Neural cell (in vitro differentiated cells): ENCODE measurements around the gene CACNA1I. TPM values are rescaled to one million over a fixed set of nuclear protein-coding genes. Genes with fewer than 3 reads are reported as not detected.

Experiments used
- H2AFZ ChIP-seq: fragments of 200-600, 300-800 bp; sonication (generic), shearing (Covaris generic); 2 replicates; pipeline ENCODE4 v1.6.0; 2014; ENCODE audit warnings: low read depth, mild to moderate bottlenecking, antibody characterized with exemption, low read length, moderate library complexity
- H3F3A ChIP-seq: fragments of 200-600 bp; shearing (Covaris generic); 2 replicates; pipeline ENCODE4 v1.6.1; 2016; ENCODE audit warnings: mild to moderate bottlenecking, moderate library complexity, mixed read lengths, antibody characterized with exemption, low read length; ENCODE audit not compliant: insufficient read depth, poor library complexity, severe bottlenecking
- H3K27ac ChIP-seq: fragments of 200-600, 300-800 bp; sonication (generic), shearing (Covaris generic); 2 replicates; pipeline ENCODE4 v1.5.1; 2014; ENCODE audit warnings: mild to moderate bottlenecking, low read length, moderate library complexity
- H3K27me3 ChIP-seq: fragments of 300-800, 200-600 bp; sonication (generic), shearing (Covaris generic); 2 replicates; pipeline ENCODE4 v1.6.0; 2014; ENCODE audit warnings: mild to moderate bottlenecking, low read depth, low read length, moderate library complexity; ENCODE audit not compliant: insufficient read depth
- H3K36me3 ChIP-seq: fragments of 300-800, 200-600 bp; sonication (generic), shearing (Covaris generic); 2 replicates; pipeline ENCODE4 v1.5.1; 2014; ENCODE audit warnings: mild to moderate bottlenecking, antibody characterized with exemption, low read length, moderate library complexity; ENCODE audit not compliant: insufficient read depth
- H3K4me2 ChIP-seq: fragments of 300-800, 200-600 bp; sonication (generic), shearing (Covaris generic); 2 replicates; pipeline ENCODE4 v1.6.0; 2014; ENCODE audit warnings: mild to moderate bottlenecking, low read length
- H3K4me3 ChIP-seq: fragments of 300-800, 200-600 bp; sonication (generic), shearing (Covaris generic); 2 replicates; pipeline ENCODE4 v1.5.1; 2014; ENCODE audit warnings: mild to moderate bottlenecking, low read length, moderate library complexity
- H3K79me2 ChIP-seq: fragments of 200-600 bp; shearing (Covaris generic); replicated peaks from 2 replicates; pipeline ENCODE4 v1.6.0; 2014; ENCODE audit warnings: mild to moderate bottlenecking, low read length, moderate library complexity; ENCODE audit not compliant: insufficient read depth
- H3K9ac ChIP-seq: fragments of 300-800, 200-600 bp; sonication (generic), shearing (Covaris generic); 2 replicates; pipeline ENCODE4 v1.6.1; 2016; ENCODE audit warnings: mild to moderate bottlenecking, low read length, mixed read lengths
- H3K9me2 ChIP-seq: fragments of 200-600 bp; shearing (Covaris generic); 2 replicates; pipeline ENCODE4 v1.6.1; 2016; ENCODE audit warnings: mild to moderate bottlenecking, low read length, mixed read lengths; ENCODE audit not compliant: insufficient read depth
- H3K9me3 ChIP-seq: fragments of 200-600, 300-800 bp; sonication (generic), shearing (Covaris generic); 2 replicates; pipeline ENCODE4 v1.6.1; 2016; ENCODE audit warnings: mild to moderate bottlenecking, mixed run types, low read length, moderate library complexity, mixed read lengths
- H4K20me1 ChIP-seq: fragments of 200-600 bp; shearing (Covaris generic); 2 replicates; pipeline ENCODE4 v1.6.1; 2016; ENCODE audit warnings: mild to moderate bottlenecking, mixed run types; ENCODE audit not compliant: insufficient read depth
- CTCF ChIP-seq: fragments of 450-650 bp; IDR thresholded peaks from 2 replicates; pipeline ENCODE4 v1.5.1; 2014; ENCODE audit warnings: antibody characterized with exemption, mild to moderate bottlenecking, moderate library complexity; ENCODE audit not compliant: poor library complexity, severe bottlenecking
- EP300 ChIP-seq: fragments of 450-650 bp; conservative IDR thresholded peaks from 2 replicates; pipeline ENCODE4 v1.6.1; 2014; ENCODE audit warnings: antibody characterized with exemption, mild to moderate bottlenecking, moderate library complexity; ENCODE audit not compliant: poor library complexity, severe bottlenecking
- EZH2 ChIP-seq: fragments of 200-600, 300-800 bp; shearing (Covaris generic), sonication (generic); IDR thresholded peaks from 2 replicates; pipeline ENCODE4 v1.6.1; 2014; ENCODE audit warnings: antibody characterized with exemption, low read length, borderline replicate concordance, mild to moderate bottlenecking; ENCODE audit not compliant: insufficient read depth, poor library complexity, severe bottlenecking
- MXI1 ChIP-seq: fragments of 450-650 bp; conservative IDR thresholded peaks from 2 replicates; pipeline ENCODE4 v1.6.1; 2014; ENCODE audit warnings: antibody characterized with exemption, mild to moderate bottlenecking; ENCODE audit not compliant: poor library complexity, severe bottlenecking
- POLR2AphosphoS5 ChIP-seq: IDR thresholded peaks from 2 replicates; pipeline ENCODE4 v1.6.1; 2012
- RAD21 ChIP-seq: fragments of 450-650 bp; conservative IDR thresholded peaks from 2 replicates; pipeline ENCODE4 v1.6.1; 2014; ENCODE audit warnings: antibody characterized with exemption, mild to moderate bottlenecking, moderate library complexity
- SMC3 ChIP-seq: fragments of 450-650 bp; conservative IDR thresholded peaks from 2 replicates; pipeline ENCODE4 v1.6.1; 2014; ENCODE audit warnings: antibody characterized with exemption, mild to moderate bottlenecking, moderate library complexity; ENCODE audit not compliant: poor library complexity
- TAF1 ChIP-seq: IDR thresholded peaks from 2 replicates; pipeline ENCODE4 v1.6.1; 2012; ENCODE audit warnings: low read depth
- polyA plus RNA-seq: library from polyadenylated mRNA; depleted of rRNA; stranded (reverse); fragments of >200 nt; gene quantifications from 2 replicates; pipeline ENCODE4 v1.2.3, GENCODE V29; 2014
- TF ChIP-seq, protein P1 (sequence below): IDR thresholded peaks from 2 replicates; pipeline ENCODE4 v1.6.1; 2012; ENCODE audit warnings: borderline replicate concordance

CACNA1I gene
- polyA plus RNA-seq, 1 donor from 2014 or later = 1.9 TPM

DNA sequence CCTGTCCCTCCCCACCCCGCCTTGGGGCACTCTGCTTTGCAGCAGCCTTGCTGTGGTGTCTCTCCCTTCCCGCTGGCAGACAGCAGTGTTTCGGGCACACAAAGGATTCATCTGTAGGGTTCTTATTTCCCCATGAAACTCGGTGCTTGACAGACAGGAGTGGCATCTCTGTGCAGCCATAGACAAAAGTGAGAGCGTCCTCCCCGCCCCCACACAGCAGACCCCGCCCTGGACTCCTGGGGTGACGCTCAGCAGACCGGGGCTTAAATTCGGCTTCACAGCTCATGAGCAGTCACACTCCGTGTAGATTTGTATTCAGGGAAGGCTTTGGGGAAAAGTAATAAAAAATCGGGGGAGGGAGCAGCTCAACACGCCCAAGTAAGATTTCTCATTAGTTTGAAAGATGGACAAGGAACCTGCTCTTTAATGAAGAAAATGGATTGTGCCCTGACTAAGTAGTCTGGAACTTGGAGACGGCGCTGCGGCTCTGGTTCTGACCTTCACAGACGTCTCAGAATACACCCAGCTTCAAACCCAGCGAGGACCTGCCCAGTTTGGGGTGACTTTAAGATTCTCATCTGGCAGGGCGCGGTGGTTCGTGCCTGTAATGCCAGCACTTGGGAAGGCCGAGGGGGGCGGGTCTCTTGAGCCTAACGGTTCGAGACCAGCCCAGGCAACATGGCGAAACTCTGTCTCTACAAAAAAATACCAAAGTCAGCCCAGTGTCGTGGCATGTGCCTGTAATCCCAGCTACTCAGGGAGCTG is 136.0 kb downstream of the CACNA1I start:
- no peak for TF ChIP-seq MXI1
- no peaks in the 10 kb centered on the region for H3F3A ChIP-seq
- no peak overlapping the region for H3K4me3 ChIP-seq
- H3K27me3 ChIP-seq = no peaks in the 10 kb centered on the region
- H3K79me2 ChIP-seq = no peaks in the 10 kb centered on the region
- no peak overlapping the region for H3K27ac ChIP-seq
- no peaks in the 10 kb centered on the region for H3K9me3 ChIP-seq
- H3K9ac ChIP-seq = no peak overlapping the region
- no peaks in the 10 kb centered on the region for H4K20me1 ChIP-seq
- no peak overlapping the region for H3K4me2 ChIP-seq
- H3K9me2 ChIP-seq = no peaks in the 10 kb centered on the region
- H2AFZ ChIP-seq = no peak overlapping the region
- no peaks in the 10 kb centered on the region for H3K36me3 ChIP-seq

GRCh38 chr22:39707351-39707750 is 136.8 kb downstream of the CACNA1I start:
- H3K4me3 ChIP-seq = no peak overlapping the region
- H4K20me1 ChIP-seq = no peaks in the 10 kb centered on the region
- no peaks in the 10 kb centered on the region for H3K27me3 ChIP-seq
- TF ChIP-seq SMC3 (no peak), TAF1 (no peak), POLR2AphosphoS5 (no peak), EP300 (no peak), CTCF (no peak), RAD21 (no peak), MXI1 (no peak), EZH2 (no peak)
- TF ChIP-seq, protein P1, sequence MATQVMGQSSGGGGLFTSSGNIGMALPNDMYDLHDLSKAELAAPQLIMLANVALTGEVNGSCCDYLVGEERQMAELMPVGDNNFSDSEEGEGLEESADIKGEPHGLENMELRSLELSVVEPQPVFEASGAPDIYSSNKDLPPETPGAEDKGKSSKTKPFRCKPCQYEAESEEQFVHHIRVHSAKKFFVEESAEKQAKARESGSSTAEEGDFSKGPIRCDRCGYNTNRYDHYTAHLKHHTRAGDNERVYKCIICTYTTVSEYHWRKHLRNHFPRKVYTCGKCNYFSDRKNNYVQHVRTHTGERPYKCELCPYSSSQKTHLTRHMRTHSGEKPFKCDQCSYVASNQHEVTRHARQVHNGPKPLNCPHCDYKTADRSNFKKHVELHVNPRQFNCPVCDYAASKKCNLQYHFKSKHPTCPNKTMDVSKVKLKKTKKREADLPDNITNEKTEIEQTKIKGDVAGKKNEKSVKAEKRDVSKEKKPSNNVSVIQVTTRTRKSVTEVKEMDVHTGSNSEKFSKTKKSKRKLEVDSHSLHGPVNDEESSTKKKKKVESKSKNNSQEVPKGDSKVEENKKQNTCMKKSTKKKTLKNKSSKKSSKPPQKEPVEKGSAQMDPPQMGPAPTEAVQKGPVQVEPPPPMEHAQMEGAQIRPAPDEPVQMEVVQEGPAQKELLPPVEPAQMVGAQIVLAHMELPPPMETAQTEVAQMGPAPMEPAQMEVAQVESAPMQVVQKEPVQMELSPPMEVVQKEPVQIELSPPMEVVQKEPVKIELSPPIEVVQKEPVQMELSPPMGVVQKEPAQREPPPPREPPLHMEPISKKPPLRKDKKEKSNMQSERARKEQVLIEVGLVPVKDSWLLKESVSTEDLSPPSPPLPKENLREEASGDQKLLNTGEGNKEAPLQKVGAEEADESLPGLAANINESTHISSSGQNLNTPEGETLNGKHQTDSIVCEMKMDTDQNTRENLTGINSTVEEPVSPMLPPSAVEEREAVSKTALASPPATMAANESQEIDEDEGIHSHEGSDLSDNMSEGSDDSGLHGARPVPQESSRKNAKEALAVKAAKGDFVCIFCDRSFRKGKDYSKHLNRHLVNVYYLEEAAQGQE = no peak
- H3K4me2 ChIP-seq = no peak overlapping the region
- no peaks in the 10 kb centered on the region for H3K36me3 ChIP-seq
- no peaks in the 10 kb centered on the region for H3K9me3 ChIP-seq
- H2AFZ ChIP-seq = no peak overlapping the region
- H3K9ac ChIP-seq = no peak overlapping the region
- H3F3A ChIP-seq = no peaks in the 10 kb centered on the region
- H3K9me2 ChIP-seq = no peaks in the 10 kb centered on the region
- no peaks in the 10 kb centered on the region for H3K79me2 ChIP-seq
- no peak overlapping the region for H3K27ac ChIP-seq
